ENCODE data around the gene ADGRL3. TPM values are rescaled to one million over a fixed set of nuclear protein-coding genes. Genes with fewer than 3 reads are reported as not detected.

The ADGRL3 gene
- total and polyA plus RNA-seq, 2 donors (not counting 1 experiment from before 2014, with no cell fraction given) = under 0.01 to 0.05 TPM

DNA sequence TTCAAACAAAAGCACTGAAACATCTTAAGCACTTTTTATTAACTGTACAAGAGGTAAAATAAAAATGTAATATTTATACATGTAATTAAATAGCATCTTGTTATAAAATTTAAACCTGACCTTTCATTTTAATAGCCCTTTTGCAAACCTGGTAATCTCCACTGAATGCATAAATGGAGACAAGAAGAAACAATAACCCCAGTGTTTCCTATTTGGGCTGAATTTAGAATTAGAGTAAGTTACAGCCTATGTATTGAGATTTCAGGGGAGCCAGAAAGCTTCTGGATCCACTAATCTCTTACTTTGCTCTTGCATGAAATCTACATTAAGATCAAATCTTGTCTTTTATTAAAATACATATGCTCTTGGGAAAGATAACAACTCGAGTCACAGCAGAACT, 261.8 kb downstream of the ADGRL3 start:
- DNase-seq (ENCODE audit: low read depth in 2 of 2) = no peak
- no peaks in the 10 kb centered on the region for H4K20me1 ChIP-seq (ENCODE audit: control insufficient read depth, extremely low read depth, insufficient read depth, low read length)
- no peak overlapping the region for H3K9ac ChIP-seq (ENCODE audit: insufficient read depth, low read length)

DNA sequence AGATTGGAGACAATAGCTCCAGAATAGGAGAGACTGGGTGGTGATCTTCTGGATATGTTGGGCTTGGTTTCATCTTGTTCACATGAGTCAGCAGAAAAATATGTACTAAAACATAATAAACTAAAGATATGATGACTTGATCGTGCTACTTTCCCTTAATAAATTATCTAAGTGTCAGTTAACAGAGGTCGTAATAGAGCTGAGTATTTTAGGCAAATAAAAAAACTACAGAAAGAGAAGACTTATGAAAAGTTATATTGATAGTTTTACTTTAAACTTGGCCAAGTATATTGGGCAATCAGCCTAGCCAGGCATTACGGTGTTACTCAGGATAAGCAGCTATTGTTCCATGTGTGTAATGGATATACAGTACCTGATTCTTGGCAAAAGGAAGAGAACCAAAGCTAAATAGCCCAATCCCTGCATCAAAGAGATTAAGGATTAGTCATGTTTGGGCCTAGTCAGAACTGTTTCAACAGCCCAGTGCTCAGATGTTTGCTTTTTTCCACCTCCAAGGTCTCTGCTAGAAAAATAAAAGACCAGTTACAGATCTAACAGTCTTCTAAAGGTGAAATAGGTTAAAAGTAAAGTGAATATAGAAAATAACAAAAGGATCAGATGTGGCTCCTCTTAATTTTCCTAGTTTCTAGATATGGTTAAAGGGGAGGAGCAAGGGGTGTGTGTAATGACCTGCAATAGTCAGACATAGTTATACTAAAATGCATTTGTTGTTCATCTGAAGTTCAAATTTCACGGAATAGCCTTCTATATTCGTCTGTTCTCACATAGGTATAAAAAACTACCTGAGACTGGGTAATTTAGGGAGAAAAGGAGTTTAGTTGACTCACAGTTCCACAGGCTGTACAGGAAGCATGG, 262.6 kb downstream of the ADGRL3 start:
- H3K9ac ChIP-seq (ENCODE audit: insufficient read depth, low read length) = no peak overlapping the region
- H2AFZ ChIP-seq (ENCODE audit: low read length) = peak overlapping the region; percentile 33
- no peak overlapping the region for H3K4me3 ChIP-seq (replicated peaks in 1 of 4; ENCODE audit: control extremely low read depth in 1 of 4, insufficient read depth in 1 of 4, low read depth in 3 of 4, low read length in 4 of 4)
- no peaks in the 10 kb centered on the region for H3K9me3 ChIP-seq (ENCODE audit: control insufficient read depth, insufficient read depth, low read depth, low read length)
- H3K4me1 ChIP-seq (ENCODE audit: control insufficient read depth, extremely low read depth, insufficient read depth, low read length) = no peaks in the 10 kb centered on the region
- H3K4me2 ChIP-seq (ENCODE audit: extremely low read depth, insufficient read depth, low read length) = no peak overlapping the region
- no peaks in the 10 kb centered on the region for H4K20me1 ChIP-seq (ENCODE audit: control insufficient read depth, extremely low read depth, insufficient read depth, low read length)
- H3K79me2 ChIP-seq (ENCODE audit: control insufficient read depth, insufficient read depth, low read length) = no peaks in the 10 kb centered on the region
- TF ChIP-seq, protein P1, sequence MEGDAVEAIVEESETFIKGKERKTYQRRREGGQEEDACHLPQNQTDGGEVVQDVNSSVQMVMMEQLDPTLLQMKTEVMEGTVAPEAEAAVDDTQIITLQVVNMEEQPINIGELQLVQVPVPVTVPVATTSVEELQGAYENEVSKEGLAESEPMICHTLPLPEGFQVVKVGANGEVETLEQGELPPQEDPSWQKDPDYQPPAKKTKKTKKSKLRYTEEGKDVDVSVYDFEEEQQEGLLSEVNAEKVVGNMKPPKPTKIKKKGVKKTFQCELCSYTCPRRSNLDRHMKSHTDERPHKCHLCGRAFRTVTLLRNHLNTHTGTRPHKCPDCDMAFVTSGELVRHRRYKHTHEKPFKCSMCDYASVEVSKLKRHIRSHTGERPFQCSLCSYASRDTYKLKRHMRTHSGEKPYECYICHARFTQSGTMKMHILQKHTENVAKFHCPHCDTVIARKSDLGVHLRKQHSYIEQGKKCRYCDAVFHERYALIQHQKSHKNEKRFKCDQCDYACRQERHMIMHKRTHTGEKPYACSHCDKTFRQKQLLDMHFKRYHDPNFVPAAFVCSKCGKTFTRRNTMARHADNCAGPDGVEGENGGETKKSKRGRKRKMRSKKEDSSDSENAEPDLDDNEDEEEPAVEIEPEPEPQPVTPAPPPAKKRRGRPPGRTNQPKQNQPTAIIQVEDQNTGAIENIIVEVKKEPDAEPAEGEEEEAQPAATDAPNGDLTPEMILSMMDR (conservative IDR thresholded peaks at IDR 0.05 in 1 of 2, IDR thresholded peaks at IDR 0.05 in 1 of 2; ENCODE audit: low read depth in 1 of 2, low read length in 2 of 2) = no peak
- TF ChIP-seq EZH2 (IDR thresholded peaks at IDR 0.05; ENCODE audit: low read length, missing control alignments) = no peak
- peak; percentile 72 to 86 for DNase-seq (ENCODE audit: low read depth in 2 of 2)
- no peak overlapping the region for H3K27ac ChIP-seq (ENCODE audit: insufficient read depth, low read length)
- H3K27me3 ChIP-seq (ENCODE audit: control insufficient read depth, insufficient read depth, low read length) = no peaks in the 10 kb centered on the region
- H3K36me3 ChIP-seq (ENCODE audit: control insufficient read depth, insufficient read depth, low read length) = no peaks in the 10 kb centered on the region

More for the DNA sequence above, 261.8 kb downstream of the ADGRL3 start:
- no peaks in the 10 kb centered on the region for H3K79me2 ChIP-seq (ENCODE audit: control insufficient read depth, insufficient read depth, low read length)
- H3K4me3 ChIP-seq (replicated peaks in 1 of 4; ENCODE audit: control extremely low read depth in 1 of 4, insufficient read depth in 1 of 4, low read depth in 3 of 4, low read length in 4 of 4) = no peak overlapping the region
- H3K27me3 ChIP-seq (ENCODE audit: control insufficient read depth, insufficient read depth, low read length) = no peaks in the 10 kb centered on the region
- no peaks in the 10 kb centered on the region for H3K36me3 ChIP-seq (ENCODE audit: control insufficient read depth, insufficient read depth, low read length)
- no peak overlapping the region for H3K4me2 ChIP-seq (ENCODE audit: extremely low read depth, insufficient read depth, low read length)
- no peaks in the 10 kb centered on the region for H3K4me1 ChIP-seq (ENCODE audit: control insufficient read depth, extremely low read depth, insufficient read depth, low read length)
- no peaks in the 10 kb centered on the region for H3K9me3 ChIP-seq (ENCODE audit: control insufficient read depth, insufficient read depth, low read depth, low read length)
- TF ChIP-seq, protein P1 (conservative IDR thresholded peaks at IDR 0.05 in 1 of 2, IDR thresholded peaks at IDR 0.05 in 1 of 2; ENCODE audit: low read depth in 1 of 2, low read length in 2 of 2) = no peak
- no peak for TF ChIP-seq EZH2 (IDR thresholded peaks at IDR 0.05; ENCODE audit: low read length, missing control alignments)
- no peak overlapping the region for H3K27ac ChIP-seq (ENCODE audit: insufficient read depth, low read length)
- H2AFZ ChIP-seq (ENCODE audit: low read length) = no peak overlapping the region

DNA sequence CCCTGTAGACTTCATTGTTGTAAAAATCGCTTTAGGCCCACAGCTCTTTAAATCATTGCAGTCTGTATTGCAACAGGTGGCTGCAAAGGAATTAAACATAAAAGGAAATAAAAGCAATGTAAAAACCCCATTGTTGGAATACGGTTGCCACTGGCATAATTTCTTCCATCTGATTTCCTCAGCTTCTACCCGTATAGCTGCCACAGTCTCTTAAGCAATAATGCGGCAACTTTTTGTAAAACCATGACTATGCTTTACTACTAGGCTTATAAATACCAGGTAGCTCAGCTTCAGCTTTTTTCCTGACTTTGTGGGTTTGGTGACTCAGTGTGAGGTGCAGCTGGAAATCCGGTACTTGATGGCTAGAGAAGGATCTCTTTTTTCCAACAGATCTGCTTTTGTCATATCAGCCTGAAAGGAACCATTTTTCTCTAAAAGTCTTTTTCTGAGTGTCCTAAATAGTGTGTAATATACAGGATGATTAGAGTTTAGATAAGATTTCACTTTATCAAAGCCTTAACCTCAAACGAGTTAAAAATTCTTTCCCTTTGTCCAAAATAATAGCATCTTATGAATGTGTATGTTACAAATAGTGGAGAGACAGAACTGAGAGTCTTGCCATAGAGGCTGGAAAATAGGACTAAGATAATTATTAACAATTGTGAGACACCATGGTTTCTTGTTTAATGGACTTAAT, 268.0 kb downstream of the ADGRL3 start:
- no peak overlapping the region for H3K4me3 ChIP-seq (replicated peaks in 1 of 4; ENCODE audit: control extremely low read depth in 1 of 4, insufficient read depth in 1 of 4, low read depth in 3 of 4, low read length in 4 of 4)
- H3K27ac ChIP-seq (ENCODE audit: insufficient read depth, low read length) = no peak overlapping the region
- no peak overlapping the region for H2AFZ ChIP-seq (ENCODE audit: low read length)
- H3K9ac ChIP-seq (ENCODE audit: insufficient read depth, low read length) = no peak overlapping the region
- H3K4me1 ChIP-seq (ENCODE audit: control insufficient read depth, extremely low read depth, insufficient read depth, low read length) = no peaks in the 10 kb centered on the region
- H3K4me2 ChIP-seq (ENCODE audit: extremely low read depth, insufficient read depth, low read length) = no peak overlapping the region
- no peaks in the 10 kb centered on the region for H3K79me2 ChIP-seq (ENCODE audit: control insufficient read depth, insufficient read depth, low read length)
- H4K20me1 ChIP-seq (ENCODE audit: control insufficient read depth, extremely low read depth, insufficient read depth, low read length) = no peaks in the 10 kb centered on the region
- H3K9me3 ChIP-seq (ENCODE audit: control insufficient read depth, insufficient read depth, low read depth, low read length) = no peaks in the 10 kb centered on the region
- no peaks in the 10 kb centered on the region for H3K36me3 ChIP-seq (ENCODE audit: control insufficient read depth, insufficient read depth, low read length)
- no peaks in the 10 kb centered on the region for H3K27me3 ChIP-seq (ENCODE audit: control insufficient read depth, insufficient read depth, low read length)
- peak; percentile 49 to 92 for DNase-seq (ENCODE audit: low read depth in 2 of 2)
- TF ChIP-seq, protein P1 (conservative IDR thresholded peaks at IDR 0.05 in 1 of 2, IDR thresholded peaks at IDR 0.05 in 1 of 2; ENCODE audit: low read depth in 1 of 2, low read length in 2 of 2) = no peak
- TF ChIP-seq EZH2 (IDR thresholded peaks at IDR 0.05; ENCODE audit: low read length, missing control alignments) = no peak
